AG04450 (cell line): Measurements from ENCODE around the gene SLC3A2. TPM values are rescaled to one million over a fixed set of nuclear protein-coding genes. Genes with fewer than 3 reads are reported as not detected.

Source experiments
- CTCF ChIA-PET: fragments of 300-600, 350-600 bp; formaldehyde crosslinking; extraction: SDS; loops from one replicate; lab custom pipeline; 2022; ENCODE audit warnings: antibody characterized with exemption, inconsistent platforms; lab: Charles Lee
- POLR2A ChIA-PET: fragments of 350-600 bp; formaldehyde crosslinking; extraction: SDS; loops from one replicate; lab custom pipeline; 2021; ENCODE audit warnings: antibody characterized with exemption, inconsistent platforms; lab: Yijun Ruan, JAX
- DNase-seq: peaks from one replicate; pipeline ENCODE4 v3.0.0-alpha.2; 2011; ENCODE audit warnings: low read depth, low spot score
- H3K27ac ChIP-seq: one replicate; pipeline ENCODE4 v1.5.1; 2012; ENCODE audit warnings: low read depth, low read length, control low read depth
- H3K27me3 ChIP-seq: one replicate; pipeline ENCODE4 v1.6.0; 2012; ENCODE audit warnings: low read length; ENCODE audit not compliant: control insufficient read depth, insufficient read depth
- H3K4me3 ChIP-seq: 2 replicates; pipeline ENCODE4 v1.5.1; 2011; ENCODE audit warnings: mild to moderate bottlenecking, low read depth, low read length, control low read depth
- H3K9me3 ChIP-seq: 2 replicates; pipeline ENCODE4 v1.5.1; 2012; ENCODE audit warnings: low read length; ENCODE audit not compliant: control insufficient read depth, insufficient read depth
- CTCF ChIP-seq: IDR thresholded peaks from 2 replicates; pipeline ENCODE4 v1.5.1; 2011; ENCODE audit warnings: low read depth, low read length, control low read depth, inconsistent platforms
- polyA plus RNA-seq: library from polyadenylated mRNA; depleted of rRNA; stranded (reverse); fragments of >200 nt; gene quantifications from 2 replicates; pipeline ENCODE4 v1.2.3, GENCODE V29; 2011

SLC3A2 gene
- polyA plus RNA-seq, 1 experiment = 263 TPM

GRCh38 chr11:62888406-62888805 lies 7.7 kb downstream of the SLC3A2 start:
- CTCF ChIA-PET = no interaction called here
- Histone ChIP-seq H3K27me3 (no peaks in the 10 kb centered on the region), H3K4me3 (no peak overlapping the region), H3K9me3 (no peaks in the 10 kb centered on the region; the same call in 1 of the 2 replicates), H3K27ac (no peak overlapping the region)
- TF ChIP-seq CTCF = no peak
- DNase-seq = no peak
- POLR2A ChIA-PET = no interaction called here

GRCh38 chr11:62889126-62889483 lies 8.4 kb downstream of the SLC3A2 start:
- Histone ChIP-seq H3K9me3 (no peaks in the 10 kb centered on the region; the same call in 1 of the 2 replicates), H3K27me3 (no peaks in the 10 kb centered on the region), H3K4me3 (no peak overlapping the region), H3K27ac (peak overlapping the region; percentile 39)
- no peak for TF ChIP-seq CTCF
- CTCF ChIA-PET = interaction anchor here (1.1 to 1.9 kb wide), 2 partner anchors 16 to 209 kb away, joined by 3 to 13 read pairs; no protein-coding TSS in a partner anchor
- POLR2A ChIA-PET = interaction anchor here (1.3 to 1.5 kb wide), 2 partner anchors 8 to 48 kb away, joined by 5 to 7 read pairs; partner anchors contain the start of gene SLC3A2
- DNase-seq = no peak

GRCh38 chr11:62889484-62890437 lies 9.1 kb downstream of the SLC3A2 start:
- Histone ChIP-seq H3K27me3 (no peaks in the 10 kb centered on the region), H3K9me3 (no peaks in the 10 kb centered on the region; the same call in 1 of the 2 replicates), H3K4me3 (no peak overlapping the region), H3K27ac (peak overlapping the region; percentile 39)
- ChIA-PET CTCF (interaction anchor here (1.1 to 1.9 kb wide), 2 partner anchors 15 to 209 kb away, joined by 3 to 13 read pairs; no protein-coding TSS in a partner anchor), POLR2A (interaction anchor here (0.9 to 1.5 kb wide), 5 partner anchors 9 to 49 kb away, joined by 3 to 7 read pairs (median 5); partner anchors contain the start of gene SLC3A2)
- no peak for DNase-seq
- no peak for TF ChIP-seq CTCF

GRCh38 chr11:62892077-62892922 lies 11.6 kb downstream of the SLC3A2 start:
- POLR2A ChIA-PET = no interaction called here
- Histone ChIP-seq H3K4me3 (no peak overlapping the region), H3K9me3 (no peaks in the 10 kb centered on the region; the same call in 1 of the 2 replicates), H3K27ac (no peak overlapping the region), H3K27me3 (peaks cover 8% of the 10 kb centered on the region)
- DNase-seq = no peak
- CTCF ChIA-PET = interaction anchor here (1.7 kb wide), 1 partner anchor 14 kb away, joined by 5 read pairs; no protein-coding TSS in a partner anchor
- TF ChIP-seq CTCF = no peak
